ENCODE measurements around the gene HRH2.

HRH2 gene

GRCh38 chr5:175733017-175733416, 75.1 kb downstream of the HRH2 start:
- no peak overlapping the region for H2AFZ ChIP-seq (ENCODE audit: low read depth, low read length)
- H3K27ac ChIP-seq (ENCODE audit: low read length) = no peak overlapping the region
- no peaks in the 10 kb centered on the region for H3K79me2 ChIP-seq (ENCODE audit: low read length)
- H4K20me1 ChIP-seq (ENCODE audit: insufficient read depth, low read length) = no peaks in the 10 kb centered on the region
- no peak overlapping the region for H3K4me3 ChIP-seq (ENCODE audit: low read length)
- H3K9ac ChIP-seq (ENCODE audit: low read length) = no peak overlapping the region
- TF ChIP-seq, protein P1, sequence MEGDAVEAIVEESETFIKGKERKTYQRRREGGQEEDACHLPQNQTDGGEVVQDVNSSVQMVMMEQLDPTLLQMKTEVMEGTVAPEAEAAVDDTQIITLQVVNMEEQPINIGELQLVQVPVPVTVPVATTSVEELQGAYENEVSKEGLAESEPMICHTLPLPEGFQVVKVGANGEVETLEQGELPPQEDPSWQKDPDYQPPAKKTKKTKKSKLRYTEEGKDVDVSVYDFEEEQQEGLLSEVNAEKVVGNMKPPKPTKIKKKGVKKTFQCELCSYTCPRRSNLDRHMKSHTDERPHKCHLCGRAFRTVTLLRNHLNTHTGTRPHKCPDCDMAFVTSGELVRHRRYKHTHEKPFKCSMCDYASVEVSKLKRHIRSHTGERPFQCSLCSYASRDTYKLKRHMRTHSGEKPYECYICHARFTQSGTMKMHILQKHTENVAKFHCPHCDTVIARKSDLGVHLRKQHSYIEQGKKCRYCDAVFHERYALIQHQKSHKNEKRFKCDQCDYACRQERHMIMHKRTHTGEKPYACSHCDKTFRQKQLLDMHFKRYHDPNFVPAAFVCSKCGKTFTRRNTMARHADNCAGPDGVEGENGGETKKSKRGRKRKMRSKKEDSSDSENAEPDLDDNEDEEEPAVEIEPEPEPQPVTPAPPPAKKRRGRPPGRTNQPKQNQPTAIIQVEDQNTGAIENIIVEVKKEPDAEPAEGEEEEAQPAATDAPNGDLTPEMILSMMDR (IDR thresholded peaks at IDR 0.05; ENCODE audit: low read depth, low read length) = no peak
- TF ChIP-seq EZH2phosphoT487 (IDR thresholded peaks at IDR 0.05; ENCODE audit: low read depth) = no peak
- H3K9me3 ChIP-seq (ENCODE audit: insufficient read depth, low read length) = no peaks in the 10 kb centered on the region
- H3K36me3 ChIP-seq (replicated peaks; ENCODE audit: low read depth, low read length) = no peaks in the 10 kb centered on the region
- H3K4me1 ChIP-seq (ENCODE audit: low read length) = no peaks in the 10 kb centered on the region
- no peak overlapping the region for H3K4me2 ChIP-seq (ENCODE audit: low read length)
- H3K27me3 ChIP-seq (ENCODE audit: low read depth, low read length) = no peaks in the 10 kb centered on the region

GRCh38 chr5:175734016-175734415, 76.1 kb downstream of the HRH2 start:
- no peak overlapping the region for H3K4me3 ChIP-seq (ENCODE audit: low read length)
- no peak overlapping the region for H3K9ac ChIP-seq (ENCODE audit: low read length)

DNA sequence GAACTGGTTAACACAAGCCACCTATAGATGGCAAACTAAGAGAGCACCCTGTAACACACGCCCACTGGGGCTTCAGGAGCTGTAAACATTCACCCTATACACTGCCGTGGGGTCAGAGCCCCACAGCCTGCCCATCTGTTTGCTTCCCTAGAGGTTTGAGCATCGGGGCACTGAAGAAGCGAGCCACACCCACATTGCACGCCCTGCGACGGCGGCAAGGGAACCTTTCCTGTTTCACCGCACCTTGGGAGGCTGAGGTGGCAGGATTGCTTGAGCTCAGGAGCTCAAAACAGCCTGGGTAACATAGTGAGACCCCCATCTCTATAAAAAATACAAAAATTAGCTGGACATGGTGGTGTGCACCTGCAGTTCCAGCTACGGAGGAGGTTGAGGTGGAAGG, 76.6 kb downstream of the HRH2 start:
- no peaks in the 10 kb centered on the region for H3K9me3 ChIP-seq (ENCODE audit: insufficient read depth, low read length)
- no peak overlapping the region for H3K9ac ChIP-seq (ENCODE audit: low read length)
- no peaks in the 10 kb centered on the region for H4K20me1 ChIP-seq (ENCODE audit: insufficient read depth, low read length)
- no peak overlapping the region for H2AFZ ChIP-seq (ENCODE audit: low read depth, low read length)
- H3K27me3 ChIP-seq (ENCODE audit: low read depth, low read length) = peaks cover 10% of the 10 kb centered on the region; the same call in 1 of the 2 replicates
- H3K36me3 ChIP-seq (replicated peaks; ENCODE audit: low read depth, low read length) = no peaks in the 10 kb centered on the region
- H3K79me2 ChIP-seq (ENCODE audit: low read length) = no peaks in the 10 kb centered on the region
- TF ChIP-seq EZH2phosphoT487 (IDR thresholded peaks at IDR 0.05; ENCODE audit: low read depth) = no peak
- TF ChIP-seq, protein P1 (IDR thresholded peaks at IDR 0.05; ENCODE audit: low read depth, low read length) = no peak
- H3K4me3 ChIP-seq (ENCODE audit: low read length) = no peak overlapping the region
- no peaks in the 10 kb centered on the region for H3K4me1 ChIP-seq (ENCODE audit: low read length)
- H3K4me2 ChIP-seq (ENCODE audit: low read length) = no peak overlapping the region
- H3K27ac ChIP-seq (ENCODE audit: low read length) = no peak overlapping the region

More at GRCh38 chr5:175734016-175734415, 76.1 kb downstream of the HRH2 start:
- Histone ChIP-seq H3K4me2 (ENCODE audit: low read length) (no peak overlapping the region), H3K4me1 (ENCODE audit: low read length) (no peaks in the 10 kb centered on the region), H2AFZ (ENCODE audit: low read depth, low read length) (no peak overlapping the region), H3K36me3 (replicated peaks; ENCODE audit: low read depth, low read length) (no peaks in the 10 kb centered on the region), H3K27me3 (ENCODE audit: low read depth, low read length) (peaks cover 8% of the 10 kb centered on the region; the same call in 1 of the 2 replicates), H4K20me1 (ENCODE audit: insufficient read depth, low read length) (no peaks in the 10 kb centered on the region), H3K9me3 (ENCODE audit: insufficient read depth, low read length) (no peaks in the 10 kb centered on the region), H3K27ac (ENCODE audit: low read length) (no peak overlapping the region), H3K79me2 (ENCODE audit: low read length) (no peaks in the 10 kb centered on the region)
- TF ChIP-seq, protein P1 (IDR thresholded peaks at IDR 0.05; ENCODE audit: low read depth, low read length) = no peak
- no peak for TF ChIP-seq EZH2phosphoT487 (IDR thresholded peaks at IDR 0.05; ENCODE audit: low read depth)

- Histone ChIP-seq H4K20me1 (ENCODE audit: insufficient read depth, low read length) (no peaks in the 10 kb centered on the region), H2AFZ (ENCODE audit: low read depth, low read length) (no peak overlapping the region), H3K4me1 (ENCODE audit: low read length) (no peaks in the 10 kb centered on the region), H3K4me3 (ENCODE audit: low read length) (no peak overlapping the region), H3K36me3 (replicated peaks; ENCODE audit: low read depth, low read length) (no peaks in the 10 kb centered on the region), H3K27ac (ENCODE audit: low read length) (no peak overlapping the region), H3K9ac (ENCODE audit: low read length) (no peak overlapping the region), H3K27me3 (ENCODE audit: low read depth, low read length) (peaks cover 18% of the 10 kb centered on the region), H3K9me3 (ENCODE audit: insufficient read depth, low read length) (no peaks in the 10 kb centered on the region), H3K79me2 (ENCODE audit: low read length) (no peaks in the 10 kb centered on the region), H3K4me2 (ENCODE audit: low read length) (no peak overlapping the region)
- TF ChIP-seq, protein P1 (IDR thresholded peaks at IDR 0.05; ENCODE audit: low read depth, low read length) = no peak
- TF ChIP-seq EZH2phosphoT487 (IDR thresholded peaks at IDR 0.05; ENCODE audit: low read depth) = no peak
Observed at GRCh38 chr5:175735701-175736100, 77.8 kb downstream of the HRH2 start.
